ENCODE data around the gene NKPD1. TPM values are rescaled to one million over a fixed set of nuclear protein-coding genes. Genes with fewer than 3 reads are reported as not detected.

NKPD1 gene
- total and polyA plus RNA-seq, 2 donors (not counting 3 experiments of a cell fraction or from before 2014, with no cell fraction given), result 0.04 TPM; not detected in 1

DNA sequence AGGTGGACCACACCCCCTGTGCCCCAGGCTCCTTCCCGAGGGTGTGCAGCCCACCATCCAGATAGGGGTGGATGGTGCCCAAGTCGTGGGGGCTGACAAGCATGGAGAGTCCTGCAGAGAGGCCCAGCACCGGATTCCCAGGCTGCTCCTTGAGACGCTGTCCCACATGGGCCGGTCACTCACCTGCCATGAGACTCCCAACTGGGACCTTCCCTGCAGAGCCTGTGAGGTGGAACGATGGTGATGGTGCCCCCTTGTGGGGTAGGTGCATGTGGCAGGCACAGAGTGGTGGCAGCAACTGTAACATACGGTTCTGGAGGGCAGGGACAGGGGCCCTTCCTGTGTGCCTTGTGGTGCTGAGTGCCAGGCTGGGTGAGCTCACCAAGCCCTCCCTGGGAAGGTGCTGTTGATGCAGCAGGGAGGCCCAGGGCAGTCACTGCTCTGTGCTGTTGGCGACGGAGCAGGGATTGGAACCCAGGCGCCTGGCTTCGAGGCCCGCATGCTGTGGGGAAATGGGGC, 34.7 kb downstream of the NKPD1 start:
- Histone ChIP-seq H2AFZ (ENCODE audit: low read depth, low read length) (no peak overlapping the region), H3K4me2 (ENCODE audit: insufficient read depth, low read length) (no peak overlapping the region), H3K27me3 (ENCODE audit: control insufficient read depth in 2 of 2, insufficient read depth in 2 of 2, low read length in 2 of 2) (no peaks in the 10 kb centered on the region), H3K9ac (replicated peaks; ENCODE audit: extremely low read depth, insufficient read depth, low read length) (no peak overlapping the region), H3K9me3 (replicated peaks; ENCODE audit: control insufficient read depth, insufficient read depth, low read length) (no peaks in the 10 kb centered on the region), H3K79me2 (ENCODE audit: control insufficient read depth, insufficient read depth, low read length) (peaks cover 35% of the 10 kb centered on the region), H4K20me1 (replicated peaks; ENCODE audit: control insufficient read depth, extremely low read depth, insufficient read depth, low read length) (no peaks in the 10 kb centered on the region), H3K9me1 (replicated peaks; ENCODE audit: control insufficient read depth, extremely low read depth, insufficient read depth, low read length) (no peaks in the 10 kb centered on the region), H3K36me3 (ENCODE audit: control insufficient read depth in 2 of 2, extremely low read depth in 1 of 2, insufficient read depth in 2 of 2, low read length in 2 of 2) (no peaks in the 10 kb centered on the region), H3K4me1 (ENCODE audit: control insufficient read depth, extremely low read depth, insufficient read depth, low read length) (peaks cover 4% of the 10 kb centered on the region), H3K4me3 (replicated peaks in 1 of 3; ENCODE audit: insufficient read depth in 1 of 3, low read depth in 1 of 3, low read length in 3 of 3) (no peak overlapping the region), H3K27ac (ENCODE audit: insufficient read depth, low read depth, low read length) (no peak overlapping the region)
- dilution Hi-C loops (cut with MboI; ENCODE audit: extremely low pct_ligation_motif_present, low sequenced_read_pairs), result no loop called here
- POLR2A ChIA-PET, result interaction anchor here (0.6 kb wide), 1 partner anchor 399 kb away, joined by 5 read pairs; no protein-coding TSS in a partner anchor
- no TSS peak for BruUV-seq (replicated peaks)
- no peak for TF ChIP-seq POLR2AphosphoS5 (IDR thresholded peaks at IDR 0.05; ENCODE audit: insufficient read depth, low read depth, low read length)
- TF ChIP-seq EZH2 (IDR thresholded peaks at IDR 0.05; ENCODE audit: borderline replicate concordance, low read depth, low read length, severe bottlenecking), result no peak
- TF ChIP-seq JUN (IDR thresholded peaks at IDR 0.05; ENCODE audit: borderline replicate concordance, insufficient read depth, insufficient read length, low read depth), result no peak
- TF ChIP-seq, protein P1, sequence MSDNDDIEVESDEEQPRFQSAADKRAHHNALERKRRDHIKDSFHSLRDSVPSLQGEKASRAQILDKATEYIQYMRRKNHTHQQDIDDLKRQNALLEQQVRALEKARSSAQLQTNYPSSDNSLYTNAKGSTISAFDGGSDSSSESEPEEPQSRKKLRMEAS (IDR thresholded peaks at IDR 0.05; ENCODE audit: insufficient read depth, insufficient read length), result no peak
- no peak for TF ChIP-seq FOS (IDR thresholded peaks at IDR 0.05; ENCODE audit: borderline replicate concordance, insufficient read depth, low read length)
- no peak for TF ChIP-seq GATA2 (IDR thresholded peaks at IDR 0.05; ENCODE audit: insufficient read depth, insufficient read length, low read depth, low read length)
- TF ChIP-seq, protein P2, sequence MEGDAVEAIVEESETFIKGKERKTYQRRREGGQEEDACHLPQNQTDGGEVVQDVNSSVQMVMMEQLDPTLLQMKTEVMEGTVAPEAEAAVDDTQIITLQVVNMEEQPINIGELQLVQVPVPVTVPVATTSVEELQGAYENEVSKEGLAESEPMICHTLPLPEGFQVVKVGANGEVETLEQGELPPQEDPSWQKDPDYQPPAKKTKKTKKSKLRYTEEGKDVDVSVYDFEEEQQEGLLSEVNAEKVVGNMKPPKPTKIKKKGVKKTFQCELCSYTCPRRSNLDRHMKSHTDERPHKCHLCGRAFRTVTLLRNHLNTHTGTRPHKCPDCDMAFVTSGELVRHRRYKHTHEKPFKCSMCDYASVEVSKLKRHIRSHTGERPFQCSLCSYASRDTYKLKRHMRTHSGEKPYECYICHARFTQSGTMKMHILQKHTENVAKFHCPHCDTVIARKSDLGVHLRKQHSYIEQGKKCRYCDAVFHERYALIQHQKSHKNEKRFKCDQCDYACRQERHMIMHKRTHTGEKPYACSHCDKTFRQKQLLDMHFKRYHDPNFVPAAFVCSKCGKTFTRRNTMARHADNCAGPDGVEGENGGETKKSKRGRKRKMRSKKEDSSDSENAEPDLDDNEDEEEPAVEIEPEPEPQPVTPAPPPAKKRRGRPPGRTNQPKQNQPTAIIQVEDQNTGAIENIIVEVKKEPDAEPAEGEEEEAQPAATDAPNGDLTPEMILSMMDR (IDR thresholded peaks at IDR 0.05; ENCODE audit: extremely low read depth in 1 of 2, insufficient read depth in 1 of 2, low read depth in 1 of 2, low read length in 2 of 2), result peak; percentile 74 to 84
- TF ChIP-seq POLR2A (IDR thresholded peaks at IDR 0.05; ENCODE audit: low read depth, low read length), result no peak
- no peak for TF ChIP-seq MYC (IDR thresholded peaks at IDR 0.05; ENCODE audit: low read depth, low read length)
- intact Hi-C loops (cut with micrococcal nuclease), result loop anchor here (1.0 to 5.0 kb wide), 2 partner anchors 34 to 109 kb away; partner anchors contain the start of gene PPP1R37
- DNase-seq (ENCODE audit: low read depth, low spot score) (peak; percentile 52), FAIRE-seq (peak; percentile 78)
- CTCF ChIA-PET, result interaction anchor here (1.0 to 3.4 kb wide), 7 partner anchors 10 to 57 kb away, joined by 3 to 21 read pairs (median 6); partner anchors contain the start of gene PPP1R37

Measured in endothelial cell of umbilical vein (primary cell).